ENCODE results near the gene LTB. TPM values are rescaled to one million over a fixed set of nuclear protein-coding genes. Genes with fewer than 3 reads are reported as not detected.

LTB gene
- total and polyA plus RNA-seq, 2 experiments from 2014 or later = 4.0 to 6.0 TPM

DNA sequence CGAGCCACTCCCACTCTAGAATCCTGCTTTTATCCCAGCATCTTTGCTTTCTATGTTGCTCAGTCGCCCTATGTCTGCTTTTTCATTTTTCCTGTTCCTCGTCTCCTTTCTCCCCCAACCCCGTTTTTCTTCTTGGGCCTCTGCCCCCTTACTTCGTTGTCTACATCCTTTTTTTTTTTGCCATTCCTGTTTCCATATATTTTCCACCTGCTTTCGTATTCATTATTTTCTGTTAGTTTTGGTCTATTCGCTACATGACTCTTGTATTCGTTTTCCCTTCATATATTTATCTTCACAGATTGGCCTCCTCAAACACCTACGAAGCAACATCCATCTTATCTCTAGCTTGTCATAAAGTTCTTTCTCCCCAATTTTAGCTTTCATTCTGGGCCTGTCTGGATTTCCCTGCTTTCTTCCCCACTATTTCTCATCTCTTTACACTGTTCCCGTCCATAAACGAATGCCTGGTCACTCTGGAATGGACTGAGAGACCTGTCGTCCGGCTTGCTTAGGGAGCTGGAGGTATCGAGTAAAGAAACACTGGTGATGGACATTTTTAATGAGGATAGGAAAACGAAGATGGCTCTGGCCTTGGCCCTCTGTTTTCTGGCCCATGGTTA is 39.2 kb upstream of the LTB start:
- Histone ChIP-seq H3K4me2 (peak overlapping the region; percentile 91), H3K9me2 (replicated peaks; ENCODE audit: insufficient read depth) (no peaks in the 10 kb centered on the region), H3K27me3 (no peaks in the 10 kb centered on the region), H2AFZ (peak overlapping the region; percentile 43), H3K4me1 (ENCODE audit: insufficient read depth) (peaks cover 8% of the 10 kb centered on the region), H3K36me3 (replicated peaks; ENCODE audit: insufficient read depth, low read depth) (no peaks in the 10 kb centered on the region), H4K20me1 (ENCODE audit: insufficient read depth, poor library complexity, severe bottlenecking) (peaks cover 26% of the 10 kb centered on the region), H3K79me2 (peaks cover 53% of the 10 kb centered on the region), H3K4me3 (peak overlapping the region; percentile 51), H3K9me3 (ENCODE audit: low read depth) (no peaks in the 10 kb centered on the region), H3K27ac (peak overlapping the region; percentile 95)
- no peak for TF ChIP-seq EZH2phosphoT487 (IDR thresholded peaks at IDR 0.05; ENCODE audit: low read depth, severe bottlenecking, unreplicated experiment)
- no peak for DNase-seq (ENCODE audit: low spot score)
- 3% methylated on average over 15 of the region's 15 CpGs for whole genome bisulfite sequencing (ENCODE audit: low lambda C conversion rate, missing lambda C conversion rate)

DNA sequence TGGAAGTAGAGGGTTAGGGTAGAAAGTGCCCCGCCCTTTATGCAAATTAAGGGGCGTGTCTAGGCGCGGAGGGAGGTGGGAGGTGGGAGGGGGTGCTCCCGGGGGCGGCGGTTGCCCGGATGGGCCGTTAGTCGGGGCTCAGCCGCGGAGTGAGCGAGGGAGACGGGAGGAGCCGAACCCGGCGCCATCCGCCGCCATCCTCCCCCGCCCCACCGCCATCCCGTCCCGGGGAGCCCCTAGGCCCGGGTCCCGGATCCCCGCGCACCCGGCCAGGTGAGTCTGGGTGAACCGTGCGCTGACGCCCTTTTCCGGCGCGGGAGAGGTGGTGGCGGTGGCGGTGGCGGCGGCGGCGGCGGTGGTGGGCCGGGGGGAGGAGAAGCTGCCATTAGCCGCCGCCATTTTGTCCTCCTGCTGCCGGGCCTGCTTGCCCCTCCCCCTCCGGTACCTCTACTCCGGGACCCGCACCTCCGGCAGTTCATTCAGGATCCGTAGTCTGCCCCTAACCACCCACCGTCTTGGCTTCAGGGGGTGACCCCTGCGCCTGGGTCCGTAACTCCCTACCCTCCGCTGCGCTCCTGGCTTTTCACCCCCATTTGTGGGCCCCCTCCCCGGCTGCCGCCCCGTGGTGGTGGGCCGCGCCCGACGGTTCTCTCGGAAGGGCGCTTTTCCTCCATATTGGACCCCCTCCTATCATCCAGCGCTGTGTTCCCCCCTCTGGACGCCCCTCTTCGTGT is 38.5 kb upstream of the LTB start, which contains the start of gene PRRC2A:
Gene PRRC2A (plus strand): TSS at position 130 of the 734 bp plus-strand sequence. CDS start 2,075 bp downstream, outside the sequence.
- WGBS (ENCODE audit: low lambda C conversion rate, missing lambda C conversion rate) = 0% methylated on average over 16 of the region's 67 CpGs

DNA sequence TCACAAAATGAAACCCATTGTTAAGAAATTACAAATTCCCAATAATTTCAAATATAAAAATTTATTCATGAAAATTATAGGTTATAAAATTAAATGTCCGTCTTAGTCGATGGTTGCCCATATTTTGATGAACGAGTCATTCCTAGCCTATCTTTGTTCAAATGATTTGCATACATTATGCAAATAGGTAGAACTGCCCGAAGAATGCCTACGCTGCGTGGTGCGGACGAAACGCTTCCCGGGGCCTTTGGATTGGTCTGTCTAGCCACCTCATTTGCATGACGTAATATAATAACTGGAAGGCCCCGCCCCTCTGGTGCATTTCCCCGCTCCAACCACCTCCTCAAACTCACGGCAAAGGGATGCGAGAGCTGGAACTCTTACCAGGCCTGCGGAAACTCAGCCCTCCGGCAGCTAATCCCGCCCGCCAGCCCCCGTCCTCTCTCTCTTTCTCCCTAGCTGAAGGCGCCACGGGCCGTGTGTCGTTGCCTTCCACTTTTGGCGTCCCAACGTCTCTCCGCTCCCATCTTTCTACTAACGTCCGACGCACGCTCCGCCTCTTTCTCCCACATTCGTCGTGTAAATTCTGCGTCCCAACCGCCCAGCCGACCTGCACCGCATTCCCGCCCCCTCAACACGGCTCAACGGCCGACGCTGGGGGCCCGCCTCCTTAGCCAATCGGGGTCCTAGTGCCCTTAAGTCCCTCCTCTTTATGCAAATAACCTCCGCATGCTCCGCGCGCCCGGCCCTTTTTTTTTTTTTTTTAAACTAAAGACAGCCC is 37.8 kb upstream of the LTB start:
- Histone ChIP-seq H3K9me3 (ENCODE audit: low read depth) (no peaks in the 10 kb centered on the region), H3K4me2 (peak overlapping the region; percentile 69), H3K27me3 (no peaks in the 10 kb centered on the region), H3K79me2 (peaks cover 38% of the 10 kb centered on the region), H3K27ac (peak overlapping the region; percentile 90), H2AFZ (peak overlapping the region; percentile 37), H3K9me2 (replicated peaks; ENCODE audit: insufficient read depth) (no peaks in the 10 kb centered on the region), H3K36me3 (replicated peaks; ENCODE audit: insufficient read depth, low read depth) (no peaks in the 10 kb centered on the region), H3K4me3 (peak overlapping the region; percentile 5), H3K4me1 (ENCODE audit: insufficient read depth) (peaks cover 15% of the 10 kb centered on the region), H4K20me1 (ENCODE audit: insufficient read depth, poor library complexity, severe bottlenecking) (peaks cover 26% of the 10 kb centered on the region)
- DNase-seq (ENCODE audit: low spot score) = peak; percentile 99
- 1% methylated on average over 47 of the region's 50 CpGs for WGBS (ENCODE audit: low lambda C conversion rate, missing lambda C conversion rate)
- no peak for TF ChIP-seq EZH2phosphoT487 (IDR thresholded peaks at IDR 0.05; ENCODE audit: low read depth, severe bottlenecking, unreplicated experiment)
- no peak for TF ChIP-seq EZH2 (IDR thresholded peaks at IDR 0.05; ENCODE audit: borderline replicate concordance)
- TF ChIP-seq, protein P1, sequence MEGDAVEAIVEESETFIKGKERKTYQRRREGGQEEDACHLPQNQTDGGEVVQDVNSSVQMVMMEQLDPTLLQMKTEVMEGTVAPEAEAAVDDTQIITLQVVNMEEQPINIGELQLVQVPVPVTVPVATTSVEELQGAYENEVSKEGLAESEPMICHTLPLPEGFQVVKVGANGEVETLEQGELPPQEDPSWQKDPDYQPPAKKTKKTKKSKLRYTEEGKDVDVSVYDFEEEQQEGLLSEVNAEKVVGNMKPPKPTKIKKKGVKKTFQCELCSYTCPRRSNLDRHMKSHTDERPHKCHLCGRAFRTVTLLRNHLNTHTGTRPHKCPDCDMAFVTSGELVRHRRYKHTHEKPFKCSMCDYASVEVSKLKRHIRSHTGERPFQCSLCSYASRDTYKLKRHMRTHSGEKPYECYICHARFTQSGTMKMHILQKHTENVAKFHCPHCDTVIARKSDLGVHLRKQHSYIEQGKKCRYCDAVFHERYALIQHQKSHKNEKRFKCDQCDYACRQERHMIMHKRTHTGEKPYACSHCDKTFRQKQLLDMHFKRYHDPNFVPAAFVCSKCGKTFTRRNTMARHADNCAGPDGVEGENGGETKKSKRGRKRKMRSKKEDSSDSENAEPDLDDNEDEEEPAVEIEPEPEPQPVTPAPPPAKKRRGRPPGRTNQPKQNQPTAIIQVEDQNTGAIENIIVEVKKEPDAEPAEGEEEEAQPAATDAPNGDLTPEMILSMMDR (IDR thresholded peaks at IDR 0.05; ENCODE audit: poor library complexity) = no peak

More for the DNA sequence above, 38.5 kb upstream of the LTB start, which contains the start of gene PRRC2A:
- Histone ChIP-seq H3K9me2 (replicated peaks; ENCODE audit: insufficient read depth) (no peaks in the 10 kb centered on the region), H3K9me3 (ENCODE audit: low read depth) (no peaks in the 10 kb centered on the region), H2AFZ (peak within 1 kb of the TSS; percentile 43), H3K79me2 (peaks cover 46% of the 10 kb centered on the region), H3K36me3 (replicated peaks; ENCODE audit: insufficient read depth, low read depth) (no peaks in the 10 kb centered on the region), H4K20me1 (ENCODE audit: insufficient read depth, poor library complexity, severe bottlenecking) (peaks cover 26% of the 10 kb centered on the region), H3K4me3 (peak within 1 kb of the TSS; percentile 51), H3K27me3 (no peaks in the 10 kb centered on the region), H3K4me1 (ENCODE audit: insufficient read depth) (peaks cover 8% of the 10 kb centered on the region), H3K4me2 (peak within 1 kb of the TSS; percentile 91), H3K27ac (peak within 1 kb of the TSS; percentile 95)
- no peak for TF ChIP-seq EZH2phosphoT487 (IDR thresholded peaks at IDR 0.05; ENCODE audit: low read depth, severe bottlenecking, unreplicated experiment)
- TF ChIP-seq EZH2 (IDR thresholded peaks at IDR 0.05; ENCODE audit: borderline replicate concordance) = no peak
- TF ChIP-seq, protein P1 (IDR thresholded peaks at IDR 0.05; ENCODE audit: poor library complexity) = no peak
- peak; percentile 98 for DNase-seq (ENCODE audit: low spot score)

Measured in hepatocyte (in vitro differentiated cells).